ENCODE results near the gene DSCAML1. TPM values are rescaled to one million over a fixed set of nuclear protein-coding genes. Genes with fewer than 3 reads are reported as not detected.
"Not testable (repeated sequence)": the region's sequence is repeated elsewhere in the genome, so short reads cannot be mapped to it uniquely, and the experiment has no call there.

The DSCAML1 gene
- total and polyA plus RNA-seq, 2 of the 8 experiments (the other 6 are each of a cell fraction or from before 2014, with no cell fraction given): 0.19 to 0.24 TPM

- no peak for TF ChIP-seq BCL11A (IDR thresholded peaks at IDR 0.05; ENCODE audit: low read depth in 2 of 2, low read length in 2 of 2)
Measured at GRCh38 chr11:117765068-117765467, 31.9 kb downstream of the DSCAML1 start (continued).

GRCh38 chr11:117763465-117763864 is 33.6 kb downstream of the DSCAML1 start:
- H2AFZ ChIP-seq (ENCODE audit: low read length); H3K4ac ChIP-seq (replicated peaks; ENCODE audit: insufficient read length, low read depth, low read length); H3K18ac ChIP-seq (ENCODE audit: extremely low read depth, low read length); H3K79me2 ChIP-seq (ENCODE audit: control insufficient read depth in 1 of 2, insufficient read depth in 2 of 2, low read length in 2 of 2); H3K79me1 ChIP-seq (ENCODE audit: low read depth, low read length); H3K27ac ChIP-seq (ENCODE audit: low read depth, low read length); POLR2A ChIA-PET (ENCODE audit: partially characterized antibody); H3K9me3 ChIP-seq (ENCODE audit: insufficient read depth in 2 of 2, low read depth in 1 of 2, low read length in 1 of 2); H2AK5ac ChIP-seq (ENCODE audit: low read depth, low read length); H4K20me1 ChIP-seq (replicated peaks in 1 of 2; ENCODE audit: control insufficient read depth in 1 of 2, insufficient read depth in 2 of 2, low read length in 2 of 2); H3K4me2 ChIP-seq (ENCODE audit: insufficient read depth in 1 of 2, low read depth in 2 of 2, low read length in 2 of 2); H3K9ac ChIP-seq (replicated peaks in 1 of 4; ENCODE audit: extremely low read depth in 1 of 4, low read depth in 3 of 4, low read length in 3 of 4); H3K23ac ChIP-seq (ENCODE audit: insufficient read length); H2BK15ac ChIP-seq (ENCODE audit: low read length); FAIRE-seq; H2BK5ac ChIP-seq (ENCODE audit: low read depth, low read length); H3K27me3 ChIP-seq (replicated peaks in 1 of 4; ENCODE audit: control insufficient read depth in 3 of 4, extremely low read depth in 1 of 4, insufficient read depth in 3 of 4, low read length in 3 of 4); H3K56ac ChIP-seq (replicated peaks; ENCODE audit: insufficient read length, low read depth, low read length); H2BK20ac ChIP-seq (ENCODE audit: low read length); DNase-seq (ENCODE audit: low read depth in 1 of 2, low spot score in 2 of 2); H3K23me2 ChIP-seq (ENCODE audit: low read depth, low read length); H3K36me3 ChIP-seq (ENCODE audit: control insufficient read depth in 2 of 4, insufficient read depth in 4 of 4, low read length in 3 of 4); H2BK120ac ChIP-seq (replicated peaks; ENCODE audit: low read depth, low read length); H4K5ac ChIP-seq (ENCODE audit: insufficient read length, low read depth, low read length); H3K14ac ChIP-seq (ENCODE audit: insufficient read length); H4K8ac ChIP-seq (ENCODE audit: extremely low read depth, insufficient read depth, low read length); H3K4me3 ChIP-seq (ENCODE audit: extremely low read depth in 1 of 4, insufficient read depth in 2 of 4, low read depth in 3 of 4, low read length in 4 of 4); H4K91ac ChIP-seq (replicated peaks; ENCODE audit: insufficient read length, low read length); H2BK12ac ChIP-seq (ENCODE audit: low read depth, low read length): not testable (repeated sequence)
- WGBS, 2 experiments (ENCODE audit: extremely low coverage in 1 of 2, insufficient coverage in 1 of 2, insufficient read length in 1 of 2, insufficient replicate concordance in 2 of 2, low coverage in 1 of 2, low lambda C conversion rate in 2 of 2, missing lambda C conversion rate in 1 of 2): 78% methylated on average over 5 of the region's 5 CpGs; no CpG with 5 or more reads in 1 of the 2 experiments
- H3K4me1 ChIP-seq (replicated peaks in 1 of 4; ENCODE audit: control insufficient read depth in 3 of 4, insufficient read depth in 4 of 4, low read length in 3 of 4): peaks cover 0 to 14% (median 7%) of the 10 kb centered on the region in 4 experiments; a peak in 5 of 7 replicates
- CTCF ChIA-PET (ENCODE audit: partially characterized antibody): interaction anchor here (1.0 to 1.6 kb wide), 3 partner anchors 21 to 60 kb away, joined by 3 to 5 read pairs (median 3); no protein-coding TSS in a partner anchor

All from H1 (cell line).